ENCODE data around the gene TAGAP.

GRCh38 chr6:158999154-158999665 is 45.6 kb downstream of the TAGAP start:
- TF ChIP-seq CSDC2 (CRISPR knock-in tag; IDR thresholded peaks at IDR 0.05) (no peak), ARNTL (CRISPR knock-in tag; IDR thresholded peaks at IDR 0.05; ENCODE audit: borderline replicate concordance, low read depth) (no peak), ZFP3 (CRISPR knock-in tag; IDR thresholded peaks at IDR 0.05) (no peak), SNAI2 (CRISPR knock-in tag; IDR thresholded peaks at IDR 0.05) (no peak), RARB (CRISPR knock-in tag; IDR thresholded peaks at IDR 0.05) (no peak), ZFP30 (CRISPR knock-in tag; IDR thresholded peaks at IDR 0.05) (no peak), ZC3H10 (CRISPR knock-in tag; IDR thresholded peaks at IDR 0.05) (no peak), BACH2 (CRISPR knock-in tag; IDR thresholded peaks at IDR 0.05; ENCODE audit: borderline replicate concordance) (no peak)

Measured in SK-N-SH treated with all-trans-retinoic acid at 6 μM for 48 hours (cell line).